Astrocyte of the spinal cord (primary cell): Measurements from ENCODE around the gene CD58.

Source experiments
- DNase-seq: peaks from one replicate; pipeline ENCODE4 v3.0.0; 2011; ENCODE audit warnings: low read depth, low spot score
- H3K4me3 ChIP-seq: 2 replicates; pipeline ENCODE4 v1.5.1; 2011; ENCODE audit warnings: low read depth, mild to moderate bottlenecking, low read length, moderate library complexity
- in situ Hi-C: cut with HindIII; loops from 2 replicates; pipeline ENCODE4 v1.10.0; 2017; ENCODE audit warnings: low sequenced_read_pairs
- TF ChIP-seq, protein P1 (sequence below): IDR thresholded peaks from 2 replicates; pipeline ENCODE4 v1.5.1; 2012; ENCODE audit warnings: low read depth, mild to moderate bottlenecking, low read length, inconsistent platforms

The CD58 gene

DNA sequence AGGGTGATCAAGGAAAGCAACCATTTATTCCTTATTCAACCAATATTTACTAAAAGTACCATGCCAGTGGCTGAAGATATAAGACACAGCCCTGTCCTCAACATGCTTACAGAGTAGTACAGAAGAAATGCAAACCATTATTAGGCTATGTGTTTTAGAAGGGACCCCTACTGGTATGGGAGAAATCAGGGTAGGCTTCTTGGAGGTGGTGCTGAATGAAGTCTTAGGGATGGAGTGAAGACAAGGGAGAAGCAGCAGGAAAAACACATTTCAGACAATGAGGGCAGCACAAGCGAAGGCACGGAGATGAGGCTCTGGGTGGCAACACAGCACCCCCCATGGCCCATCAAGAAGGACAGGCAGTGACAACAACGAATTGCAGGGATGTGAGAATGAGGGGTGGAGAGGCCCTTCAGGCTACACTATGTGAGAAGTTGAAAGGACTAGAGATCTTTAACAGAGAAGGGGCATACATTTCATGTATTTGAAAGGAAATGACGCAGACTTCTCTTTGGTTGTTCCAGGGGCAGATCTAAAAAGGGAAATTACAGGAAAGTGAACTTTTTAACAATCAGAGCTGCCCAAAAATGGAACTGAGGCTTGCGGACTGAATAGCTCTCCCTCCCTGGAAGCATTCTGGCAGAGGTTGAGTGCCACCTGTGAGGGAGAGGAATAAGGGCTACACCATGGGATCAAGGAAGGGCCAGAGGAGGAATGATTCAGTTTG lies 16.8 kb upstream of the CD58 start:
- TF ChIP-seq, protein P1, sequence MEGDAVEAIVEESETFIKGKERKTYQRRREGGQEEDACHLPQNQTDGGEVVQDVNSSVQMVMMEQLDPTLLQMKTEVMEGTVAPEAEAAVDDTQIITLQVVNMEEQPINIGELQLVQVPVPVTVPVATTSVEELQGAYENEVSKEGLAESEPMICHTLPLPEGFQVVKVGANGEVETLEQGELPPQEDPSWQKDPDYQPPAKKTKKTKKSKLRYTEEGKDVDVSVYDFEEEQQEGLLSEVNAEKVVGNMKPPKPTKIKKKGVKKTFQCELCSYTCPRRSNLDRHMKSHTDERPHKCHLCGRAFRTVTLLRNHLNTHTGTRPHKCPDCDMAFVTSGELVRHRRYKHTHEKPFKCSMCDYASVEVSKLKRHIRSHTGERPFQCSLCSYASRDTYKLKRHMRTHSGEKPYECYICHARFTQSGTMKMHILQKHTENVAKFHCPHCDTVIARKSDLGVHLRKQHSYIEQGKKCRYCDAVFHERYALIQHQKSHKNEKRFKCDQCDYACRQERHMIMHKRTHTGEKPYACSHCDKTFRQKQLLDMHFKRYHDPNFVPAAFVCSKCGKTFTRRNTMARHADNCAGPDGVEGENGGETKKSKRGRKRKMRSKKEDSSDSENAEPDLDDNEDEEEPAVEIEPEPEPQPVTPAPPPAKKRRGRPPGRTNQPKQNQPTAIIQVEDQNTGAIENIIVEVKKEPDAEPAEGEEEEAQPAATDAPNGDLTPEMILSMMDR = no peak
- DNase-seq = no peak
- in situ Hi-C loops = no loop called here
- H3K4me3 ChIP-seq = no peak overlapping the region

DNA sequence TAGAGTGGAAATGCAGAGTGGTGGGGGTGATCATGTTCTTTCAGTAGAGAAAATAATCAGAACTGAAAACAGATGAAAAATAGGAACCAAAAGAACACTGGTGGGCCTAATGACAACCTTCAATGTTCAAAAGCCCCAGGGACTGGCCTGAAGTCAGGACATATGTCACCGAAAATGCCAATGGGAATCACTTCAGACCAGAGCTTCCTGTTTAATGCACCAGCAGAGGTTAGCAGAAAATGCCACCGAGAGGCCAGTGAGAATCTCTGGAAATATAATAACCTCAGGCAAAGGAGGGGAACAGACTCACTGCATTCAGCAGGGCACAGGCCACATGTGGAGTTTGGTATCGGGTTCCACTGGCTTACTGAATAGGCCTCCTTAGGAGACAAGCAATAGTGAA lies 15.9 kb upstream of the CD58 start:
- no peak overlapping the region for H3K4me3 ChIP-seq
- TF ChIP-seq, protein P1 = no peak
- in situ Hi-C loops = no loop called here
- peak; percentile 28 for DNase-seq

DNA sequence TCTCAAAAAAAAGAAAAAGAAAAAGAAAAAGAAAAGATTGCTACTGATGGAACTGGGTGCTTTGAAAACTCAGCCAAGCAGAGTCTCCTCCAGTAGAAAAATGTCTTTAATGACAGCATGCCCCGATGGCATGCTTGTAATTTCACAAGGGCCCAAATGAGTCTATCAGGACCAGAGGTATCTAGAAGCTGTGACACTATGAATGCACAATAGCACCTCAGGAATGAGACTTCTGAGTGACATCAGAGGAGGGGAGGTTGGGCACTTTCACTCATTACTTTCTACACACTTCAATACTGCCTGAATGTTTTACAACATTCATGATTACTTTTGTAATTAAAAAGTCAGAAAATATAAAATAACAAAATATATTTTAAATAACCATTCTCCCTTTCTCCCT lies 15.1 kb upstream of the CD58 start:
- H3K4me3 ChIP-seq = no peak overlapping the region
- no peak for DNase-seq
- TF ChIP-seq, protein P1 = no peak
- in situ Hi-C loops = no loop called here

DNA sequence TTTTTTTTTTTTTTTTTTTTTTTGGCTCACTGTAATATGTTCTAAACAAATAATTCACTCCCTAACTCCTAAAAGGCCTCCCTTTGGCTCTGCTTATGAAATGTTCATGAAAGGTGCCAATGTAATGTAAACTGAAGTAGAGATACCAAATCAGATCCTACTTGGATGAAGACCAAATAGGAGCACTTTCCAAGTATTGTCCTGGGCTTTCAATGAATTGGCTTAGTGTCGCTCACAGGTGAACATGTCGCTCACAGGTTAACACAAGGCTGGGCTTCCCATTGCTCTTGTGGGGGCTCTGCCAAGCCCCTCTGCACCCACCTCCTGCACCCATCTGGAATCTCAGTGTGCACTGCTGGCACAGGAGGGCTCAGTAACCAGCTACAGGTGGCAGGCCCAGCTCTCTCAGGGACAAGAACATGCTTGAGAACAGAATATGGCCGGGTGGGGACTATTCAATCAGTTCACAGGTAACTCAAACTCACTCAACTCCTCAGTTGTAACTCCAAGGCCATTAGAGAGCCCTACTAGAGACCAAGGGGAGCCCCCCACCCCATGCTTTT lies 10.6 kb upstream of the CD58 start:
- TF ChIP-seq, protein P1 = no peak
- in situ Hi-C loops = no loop called here
- no peak overlapping the region for H3K4me3 ChIP-seq
- no peak for DNase-seq

DNA sequence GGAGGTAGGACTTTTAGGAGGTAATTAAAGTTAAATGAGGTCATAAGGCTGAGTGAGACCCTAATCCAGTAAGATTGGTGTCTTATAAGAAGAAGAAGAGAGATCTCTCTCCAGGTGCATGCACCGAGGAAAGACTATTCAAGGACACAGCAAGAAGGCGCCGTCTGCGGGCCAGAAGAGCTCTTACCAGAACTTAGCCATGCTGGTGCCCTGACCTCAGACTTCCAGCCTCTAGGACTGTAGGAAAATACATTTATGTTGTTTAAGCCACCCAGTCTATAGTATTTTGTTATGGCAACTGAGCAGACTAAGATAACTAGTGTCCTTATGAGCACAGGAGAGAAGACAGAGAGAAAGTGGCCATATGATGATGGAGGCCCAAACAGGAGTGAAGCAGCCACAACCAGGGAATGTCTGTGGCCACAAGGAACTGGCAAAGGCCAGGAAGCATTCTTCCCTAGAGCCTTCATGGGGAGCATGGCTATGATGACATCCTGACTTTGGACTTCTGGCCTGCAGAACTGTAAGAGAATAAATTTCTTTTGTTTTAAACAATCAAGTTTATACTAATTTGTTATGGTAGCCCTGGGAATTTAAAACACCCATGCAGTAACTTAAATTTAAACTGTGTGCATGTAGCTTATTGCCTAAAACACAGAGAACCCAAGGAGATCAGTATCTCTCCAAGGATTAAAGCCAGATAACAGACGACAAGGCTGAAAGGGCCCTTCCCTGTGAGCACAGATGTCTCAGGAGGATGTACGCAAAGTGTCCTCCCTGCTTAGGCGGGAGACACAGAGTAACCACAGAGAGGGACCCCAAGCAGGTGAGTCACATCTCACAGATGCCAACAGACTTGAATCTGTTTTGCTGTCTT lies 9.9 kb upstream of the CD58 start:
- H3K4me3 ChIP-seq = no peak overlapping the region
- TF ChIP-seq, protein P1 = no peak
- in situ Hi-C loops = no loop called here
- DNase-seq = peak; percentile 28

DNA sequence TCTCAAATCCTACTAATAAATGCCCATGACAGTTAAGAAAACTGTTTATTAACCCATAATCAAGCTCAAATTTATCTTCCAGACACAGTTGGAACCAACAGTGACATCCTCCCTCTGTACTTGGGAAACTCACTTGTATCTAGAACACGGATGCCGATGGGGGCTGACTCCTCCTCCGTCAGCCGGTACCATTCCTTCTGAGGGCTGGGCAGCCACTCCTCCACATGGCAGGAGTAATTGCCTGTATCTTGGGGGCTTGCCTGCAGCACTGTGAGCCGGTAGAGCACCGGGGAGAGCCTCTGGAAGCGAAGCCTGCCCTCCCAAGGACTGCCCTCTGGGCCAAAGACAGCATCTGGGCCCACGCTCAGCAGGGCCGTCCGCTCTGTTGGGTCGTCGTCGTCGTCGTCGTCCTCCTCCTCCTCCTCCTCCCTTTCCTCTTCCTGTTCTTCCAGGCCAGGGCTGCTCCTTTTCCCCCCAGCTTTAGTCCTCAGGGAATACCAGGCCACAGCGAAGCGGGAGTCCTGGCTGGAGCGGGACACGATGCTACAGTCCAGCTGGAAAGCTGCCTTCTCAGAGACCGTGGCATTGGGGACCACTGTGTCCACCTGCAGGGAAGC lies 8.5 kb upstream of the CD58 start:
- TF ChIP-seq, protein P1 = no peak
- in situ Hi-C loops = no loop called here
- no peak overlapping the region for H3K4me3 ChIP-seq
- DNase-seq = no peak
